GM12864 (cell line): ENCODE measurements around the gene ENPP3.
"Not testable (repeated sequence)": the region's sequence is repeated elsewhere in the genome, so short reads cannot be mapped to it uniquely, and the experiment has no call there.

Experiments
- DNase-seq: peaks from one replicate; pipeline ENCODE4 v3.0.0-alpha.2; 2011; ENCODE audit warnings: low read depth
- H3K4me3 ChIP-seq: 2 replicates; pipeline ENCODE4 v1.5.1; 2011; ENCODE audit warnings: mild to moderate bottlenecking, low read depth, low read length, control low read depth
- CTCF ChIP-seq: IDR thresholded peaks from 2 replicates; pipeline ENCODE4 v1.5.1; 2011; ENCODE audit warnings: low read depth, mild to moderate bottlenecking, moderate library complexity, low read length, control low read depth, inconsistent platforms; ENCODE audit errors: missing control alignments

ENPP3 gene

GRCh38 chr6:131692589-131692988, 55.5 kb downstream of the ENPP3 start:
- no peak for DNase-seq
- H3K4me3 ChIP-seq = no peak overlapping the region

GRCh38 chr6:131693384-131693783, 56.3 kb downstream of the ENPP3 start:
- no peak for TF ChIP-seq CTCF
- H3K4me3 ChIP-seq = no peak overlapping the region
- no peak for DNase-seq

More at GRCh38 chr6:131692589-131692988, 55.5 kb downstream of the ENPP3 start:
- no peak for TF ChIP-seq CTCF

GRCh38 chr6:131694832-131695426, 57.8 kb downstream of the ENPP3 start:
- peak; percentile 73 for TF ChIP-seq CTCF
- H3K4me3 ChIP-seq = no peak overlapping the region
- no peak for DNase-seq

- DNase-seq = no peak
- TF ChIP-seq CTCF = no peak
- no peak overlapping the region for H3K4me3 ChIP-seq
Measured at GRCh38 chr6:131696956-131697355, 59.9 kb downstream of the ENPP3 start.

GRCh38 chr6:131700851-131701250, 63.7 kb downstream of the ENPP3 start:
- not testable (repeated sequence) for H3K4me3 ChIP-seq, DNase-seq

GRCh38 chr6:131703905-131704304, 66.8 kb downstream of the ENPP3 start:
- not testable (repeated sequence) for DNase-seq, H3K4me3 ChIP-seq

- DNase-seq, H3K4me3 ChIP-seq: not testable (repeated sequence)
Measured at GRCh38 chr6:131710917-131711316, 73.8 kb downstream of the ENPP3 start, which contains the start of gene CTAGE9. Gene CTAGE9 (minus strand): TSS chr6:131711017. CDS start chr6:131711017, 0 bp downstream.

GRCh38 chr6:131715567-131715966, 78.5 kb downstream of the ENPP3 start:
- H3K4me3 ChIP-seq, DNase-seq: not testable (repeated sequence)

- no peak overlapping the region for H3K4me3 ChIP-seq
- no peak for TF ChIP-seq CTCF
- no peak for DNase-seq
Measured at GRCh38 chr6:131717836-131718542, 80.9 kb downstream of the ENPP3 start.
